GM23338 (cell line): ENCODE results near the gene CCDC71L. TPM values are rescaled to one million over a fixed set of nuclear protein-coding genes. Genes with fewer than 3 reads are reported as not detected.

Source experiments
- ATAC-seq: fragments of 200-7000 bp; cut with Tn5 transposase; 3 replicates; pipeline ENCODE4 v1.9.1; 2020
- DNase-seq: peaks from one replicate; pipeline ENCODE4 v3.0.0-alpha.2; 2015; ENCODE audit warnings: low spot score
- H2AFZ ChIP-seq: fragments of 200-600 bp; sonication (generic); 2 replicates; pipeline ENCODE4 v1.8.0; 2016; ENCODE audit warnings: antibody characterized with exemption, mild to moderate bottlenecking, moderate library complexity
- H3F3A ChIP-seq: fragments of 200-600 bp; sonication (generic); replicated peaks from 2 replicates; pipeline ENCODE4 v1.8.0; 2017; ENCODE audit warnings: antibody characterized with exemption, mixed run types, low read depth
- H3K27ac ChIP-seq: fragments of 200-600 bp; sonication (generic); 2 replicates; pipeline ENCODE4 v1.6.1; 2016; ENCODE audit warnings: low read depth
- H3K27me3 ChIP-seq: fragments of 200-600 bp; sonication (generic); 2 replicates; pipeline ENCODE4 v1.8.0; 2016; ENCODE audit warnings: mild to moderate bottlenecking, mixed run types, moderate library complexity; ENCODE audit not compliant: insufficient read depth
- H3K36me3 ChIP-seq: fragments of 200-600 bp; sonication (generic); 2 replicates; pipeline ENCODE4 v1.8.0; 2016; ENCODE audit warnings: mild to moderate bottlenecking; ENCODE audit not compliant: insufficient read depth
- H3K4me1 ChIP-seq: fragments of 200-600 bp; sonication (generic); 2 replicates; pipeline ENCODE4 v1.8.0; 2016; ENCODE audit warnings: mild to moderate bottlenecking, moderate library complexity; ENCODE audit not compliant: insufficient read depth
- H3K4me2 ChIP-seq: fragments of 200-600 bp; sonication (generic); 2 replicates; pipeline ENCODE4 v1.7.1; 2017; ENCODE audit warnings: mixed run types
- H3K4me3 ChIP-seq: fragments of 200-600 bp; sonication (generic); 2 replicates; pipeline ENCODE4 v1.6.1; 2016; ENCODE audit warnings: mixed run types
- H3K79me2 ChIP-seq: fragments of 200-600 bp; sonication (generic); replicated peaks from 2 replicates; pipeline ENCODE4 v1.8.0; 2017; ENCODE audit warnings: mild to moderate bottlenecking; ENCODE audit not compliant: insufficient read depth
- H3K9me2 ChIP-seq: fragments of 200-600 bp; sonication (generic); 2 replicates; pipeline ENCODE4 v1.8.0; 2017; ENCODE audit not compliant: insufficient read depth
- H4K20me1 ChIP-seq: fragments of 200-600 bp; sonication (generic); replicated peaks from 2 replicates; pipeline ENCODE4 v1.8.0; 2017; ENCODE audit warnings: mild to moderate bottlenecking; ENCODE audit not compliant: insufficient read depth
- H3K27ac Mint-ChIP-seq: 2 replicates; pipeline ENCODE4 v1.8.0; 2020; ENCODE audit warnings: inconsistent platforms, mild to moderate bottlenecking, moderate library complexity, mixed read lengths
- H3K27me3 Mint-ChIP-seq: 3 replicates; pipeline ENCODE4 v1.8.0; 2022; ENCODE audit warnings: low read depth, mild to moderate bottlenecking, moderate library complexity, mixed read lengths, inconsistent platforms; ENCODE audit not compliant: insufficient read depth, poor library complexity
- H3K36me3 Mint-ChIP-seq: 3 replicates; pipeline ENCODE4 v1.8.0; 2021; ENCODE audit warnings: low read depth, mild to moderate bottlenecking, inconsistent platforms, moderate library complexity, mixed read lengths
- H3K4me1 Mint-ChIP-seq: 3 replicates; pipeline ENCODE4 v1.8.0; 2020; ENCODE audit warnings: mild to moderate bottlenecking, inconsistent platforms, mixed read lengths
- H3K4me3 Mint-ChIP-seq: 3 replicates; pipeline ENCODE4 v1.8.0; 2021; ENCODE audit warnings: moderate library complexity, mild to moderate bottlenecking, inconsistent platforms, mixed read lengths
- H3K9me3 Mint-ChIP-seq: 3 replicates; pipeline ENCODE4 v1.8.0; 2020; ENCODE audit warnings: moderate library complexity, mild to moderate bottlenecking, inconsistent platforms, mixed read lengths
- CTCF ChIP-seq, 2 experiments: fragments of 200-600 bp in 1 of 2; sonication (generic) in 1 of 2; conservative IDR thresholded peaks; 2 replicates each; pipeline versions ENCODE4 v1.5.1 to v1.6.1; 2016 to 2017; ENCODE audit warnings: antibody characterized with exemption in 2 of 2, low read depth in 2 of 2, mild to moderate bottlenecking in 2 of 2, moderate library complexity in 1 of 2
- ETS1 ChIP-seq: IDR thresholded peaks from 2 replicates; pipeline ENCODE4 v1.6.1; 2016; ENCODE audit warnings: antibody characterized with exemption
- EZH2 ChIP-seq: fragments of 200-600 bp; sonication (generic); IDR thresholded peaks from one replicate; pipeline ENCODE4 v1.8.0; 2017; ENCODE audit warnings: antibody characterized with exemption, mild to moderate bottlenecking, low read depth; ENCODE audit not compliant: unreplicated experiment
- EZH2phosphoT487 ChIP-seq: fragments of 200-600 bp; sonication (generic); IDR thresholded peaks from one replicate; pipeline ENCODE4 v1.8.1; 2018; ENCODE audit warnings: antibody characterized with exemption; ENCODE audit not compliant: unreplicated experiment
- JUNB ChIP-seq: IDR thresholded peaks from one replicate; pipeline ENCODE4 v1.6.1; 2016; ENCODE audit warnings: antibody characterized with exemption; ENCODE audit not compliant: unreplicated experiment
- NANOG ChIP-seq: IDR thresholded peaks from 2 replicates; pipeline ENCODE4 v1.6.1; 2016; ENCODE audit warnings: antibody characterized with exemption, borderline replicate concordance
- POLR2AphosphoS5 ChIP-seq: IDR thresholded peaks from 2 replicates; pipeline ENCODE4 v1.6.1; 2016; ENCODE audit warnings: antibody characterized with exemption, low read depth
- REST ChIP-seq: IDR thresholded peaks from one replicate; pipeline ENCODE4 v1.6.1; 2018; ENCODE audit warnings: antibody characterized with exemption; ENCODE audit not compliant: unreplicated experiment
- ZNF114 ChIP-seq: fragments of 250-450 bp; sonication (Bioruptor Pico); IDR thresholded peaks from 2 replicates; pipeline ENCODE4 v1.5.0; 2020; ENCODE audit warnings: mild to moderate bottlenecking, moderate library complexity
- polyA plus RNA-seq: library from polyadenylated mRNA; unstranded; fragments of >200 nt; fragmentation: Nextera tagmentation; extraction: Ambion mirVana; gene quantifications from 2 replicates; pipeline ENCODE4 v1.2.1, GENCODE V29; 2016
- total RNA-seq: library from RNA; depleted of rRNA; stranded (reverse); fragments of >200 nt; shearing (Covaris generic); gene quantifications from 2 replicates; pipeline ENCODE4 v1.2.3, GENCODE V29; 2014
- TF ChIP-seq, protein P1 (sequence below): fragments of 250-450 bp; sonication (Bioruptor Pico); IDR thresholded peaks from 2 replicates; pipeline ENCODE4 v1.5.0; 2020; ENCODE audit warnings: mild to moderate bottlenecking, moderate library complexity

The CCDC71L gene
- total and polyA plus RNA-seq, 2 experiments from 2014 or later: 8.4 to 32.3 TPM

DNA sequence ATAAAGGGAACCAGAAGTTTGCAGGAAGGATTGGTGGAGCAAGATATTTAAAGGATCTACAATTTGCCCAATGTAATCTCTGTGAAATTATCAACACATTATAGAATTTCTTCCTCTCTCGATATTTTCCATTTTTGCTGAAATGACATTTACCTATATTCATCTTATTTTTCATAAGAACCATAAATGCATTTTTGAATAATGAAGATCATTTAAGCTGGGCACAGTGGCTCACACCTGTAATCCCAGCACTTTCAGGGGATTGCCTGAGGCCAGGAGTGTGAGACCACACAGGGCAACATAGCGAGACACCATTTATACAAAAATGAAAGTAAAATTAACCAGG lies 37.7 kb downstream of the CCDC71L start (continued):
- TF ChIP-seq REST (no peak), JUNB (no peak), EZH2phosphoT487 (no peak), EZH2 (no peak), CTCF (conservative IDR thresholded peaks at IDR 0.05; ENCODE audit: low read depth in 2 of 2) (no peak)

DNA sequence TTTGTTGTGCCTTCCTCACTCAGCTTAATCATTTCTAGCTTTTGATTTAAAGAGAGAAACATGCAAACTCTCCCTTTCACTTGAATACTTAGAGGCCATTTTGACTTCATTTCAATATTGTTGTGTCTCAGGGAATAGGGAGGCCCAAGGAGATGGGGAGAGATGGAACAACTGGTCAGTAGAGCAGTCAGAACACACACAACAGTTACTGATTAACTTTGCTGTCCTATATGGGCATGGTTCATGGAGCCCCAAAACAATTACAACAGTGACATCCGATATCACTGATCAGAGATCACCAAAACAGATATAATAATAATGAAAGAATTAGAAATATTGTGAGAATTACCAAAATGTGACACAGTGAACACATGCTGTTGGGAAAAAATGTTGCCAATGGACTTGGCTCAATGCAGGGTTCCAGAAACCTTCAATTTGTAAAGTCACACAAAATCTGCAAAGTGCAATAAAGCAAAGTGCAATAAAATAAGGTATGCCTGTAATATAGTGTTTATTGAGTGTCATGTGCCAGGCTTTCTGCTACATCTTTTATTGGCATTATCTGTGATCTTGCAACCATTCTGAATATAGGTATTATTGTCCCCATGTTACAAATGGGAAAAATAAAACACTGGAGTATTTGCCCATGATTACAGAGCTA lies 38.2 kb downstream of the CCDC71L start:
- Mint-ChIP-seq H3K4me1 (peaks cover 17% of the 10 kb centered on the region; the same call in 2 of the 3 replicates), H3K4me3 (no peak overlapping the region), H3K9me3 (peaks cover 10% of the 10 kb centered on the region; the same call in 2 of the 3 replicates), H3K27me3 (peaks cover 3% of the 10 kb centered on the region), H3K36me3 (no peaks in the 10 kb centered on the region), H3K27ac (no peak overlapping the region)
- peaks cover 18% of the 10 kb centered on the region for H3K4me1 ChIP-seq
- H3K27me3 ChIP-seq: no peaks in the 10 kb centered on the region
- H3K79me2 ChIP-seq: no peaks in the 10 kb centered on the region
- no peak overlapping the region for H3K27ac ChIP-seq
- no peaks in the 10 kb centered on the region for H3K36me3 ChIP-seq
- no peak for ATAC-seq
- no peak for DNase-seq
- no peaks in the 10 kb centered on the region for H3F3A ChIP-seq
- no peaks in the 10 kb centered on the region for H4K20me1 ChIP-seq
- H3K9me2 ChIP-seq: peaks cover 15% of the 10 kb centered on the region
- H2AFZ ChIP-seq: no peak overlapping the region
- no peak overlapping the region for H3K4me2 ChIP-seq
- no peak overlapping the region for H3K4me3 ChIP-seq
- TF ChIP-seq ETS1 (no peak), ZNF114 (no peak), POLR2AphosphoS5 (no peak), NANOG (no peak)
- TF ChIP-seq, protein P1, sequence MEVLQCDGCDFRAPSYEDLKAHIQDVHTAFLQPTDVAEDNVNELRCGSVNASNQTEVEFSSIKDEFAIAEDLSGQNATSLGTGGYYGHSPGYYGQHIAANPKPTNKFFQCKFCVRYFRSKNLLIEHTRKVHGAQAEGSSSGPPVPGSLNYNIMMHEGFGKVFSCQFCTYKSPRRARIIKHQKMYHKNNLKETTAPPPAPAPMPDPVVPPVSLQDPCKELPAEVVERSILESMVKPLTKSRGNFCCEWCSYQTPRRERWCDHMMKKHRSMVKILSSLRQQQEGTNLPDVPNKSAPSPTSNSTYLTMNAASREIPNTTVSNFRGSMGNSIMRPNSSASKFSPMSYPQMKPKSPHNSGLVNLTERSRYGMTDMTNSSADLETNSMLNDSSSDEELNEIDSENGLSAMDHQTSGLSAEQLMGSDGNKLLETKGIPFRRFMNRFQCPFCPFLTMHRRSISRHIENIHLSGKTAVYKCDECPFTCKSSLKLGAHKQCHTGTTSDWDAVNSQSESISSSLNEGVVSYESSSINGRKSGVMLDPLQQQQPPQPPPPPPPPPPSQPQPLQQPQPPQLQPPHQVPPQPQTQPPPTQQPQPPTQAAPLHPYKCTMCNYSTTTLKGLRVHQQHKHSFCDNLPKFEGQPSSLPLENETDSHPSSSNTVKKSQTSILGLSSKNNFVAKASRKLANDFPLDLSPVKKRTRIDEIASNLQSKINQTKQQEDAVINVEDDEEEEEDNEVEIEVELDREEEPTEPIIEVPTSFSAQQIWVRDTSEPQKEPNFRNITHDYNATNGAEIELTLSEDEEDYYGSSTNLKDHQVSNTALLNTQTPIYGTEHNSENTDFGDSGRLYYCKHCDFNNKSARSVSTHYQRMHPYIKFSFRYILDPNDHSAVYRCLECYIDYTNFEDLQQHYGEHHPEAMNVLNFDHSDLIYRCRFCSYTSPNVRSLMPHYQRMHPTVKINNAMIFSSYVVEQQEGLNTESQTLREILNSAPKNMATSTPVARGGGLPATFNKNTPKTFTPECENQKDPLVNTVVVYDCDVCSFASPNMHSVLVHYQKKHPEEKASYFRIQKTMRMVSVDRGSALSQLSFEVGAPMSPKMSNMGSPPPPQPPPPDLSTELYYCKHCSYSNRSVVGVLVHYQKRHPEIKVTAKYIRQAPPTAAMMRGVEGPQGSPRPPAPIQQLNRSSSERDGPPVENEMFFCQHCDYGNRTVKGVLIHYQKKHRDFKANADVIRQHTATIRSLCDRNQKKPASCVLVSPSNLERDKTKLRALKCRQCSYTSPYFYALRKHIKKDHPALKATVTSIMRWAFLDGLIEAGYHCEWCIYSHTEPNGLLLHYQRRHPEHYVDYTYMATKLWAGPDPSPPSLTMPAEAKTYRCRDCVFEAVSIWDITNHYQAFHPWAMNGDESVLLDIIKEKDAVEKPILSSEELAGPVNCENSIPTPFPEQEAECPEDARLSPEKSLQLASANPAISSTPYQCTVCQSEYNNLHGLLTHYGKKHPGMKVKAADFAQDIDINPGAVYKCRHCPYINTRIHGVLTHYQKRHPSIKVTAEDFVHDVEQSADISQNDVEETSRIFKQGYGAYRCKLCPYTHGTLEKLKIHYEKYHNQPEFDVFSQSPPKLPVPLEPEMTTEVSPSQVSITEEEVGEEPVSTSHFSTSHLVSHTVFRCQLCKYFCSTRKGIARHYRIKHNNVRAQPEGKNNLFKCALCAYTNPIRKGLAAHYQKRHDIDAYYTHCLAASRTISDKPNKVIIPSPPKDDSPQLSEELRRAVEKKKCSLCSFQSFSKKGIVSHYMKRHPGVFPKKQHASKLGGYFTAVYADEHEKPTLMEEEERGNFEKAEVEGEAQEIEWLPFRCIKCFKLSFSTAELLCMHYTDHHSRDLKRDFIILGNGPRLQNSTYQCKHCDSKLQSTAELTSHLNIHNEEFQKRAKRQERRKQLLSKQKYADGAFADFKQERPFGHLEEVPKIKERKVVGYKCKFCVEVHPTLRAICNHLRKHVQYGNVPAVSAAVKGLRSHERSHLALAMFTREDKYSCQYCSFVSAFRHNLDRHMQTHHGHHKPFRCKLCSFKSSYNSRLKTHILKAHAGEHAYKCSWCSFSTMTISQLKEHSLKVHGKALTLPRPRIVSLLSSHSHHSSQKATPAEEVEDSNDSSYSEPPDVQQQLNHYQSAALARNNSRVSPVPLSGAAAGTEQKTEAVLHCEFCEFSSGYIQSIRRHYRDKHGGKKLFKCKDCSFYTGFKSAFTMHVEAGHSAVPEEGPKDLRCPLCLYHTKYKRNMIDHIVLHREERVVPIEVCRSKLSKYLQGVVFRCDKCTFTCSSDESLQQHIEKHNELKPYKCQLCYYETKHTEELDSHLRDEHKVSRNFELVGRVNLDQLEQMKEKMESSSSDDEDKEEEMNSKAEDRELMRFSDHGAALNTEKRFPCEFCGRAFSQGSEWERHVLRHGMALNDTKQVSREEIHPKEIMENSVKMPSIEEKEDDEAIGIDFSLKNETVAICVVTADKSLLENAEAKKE (CRISPR knock-in tag): no peak
